Stimulated activated CD4-positive, alpha-beta T cell treated with anti-CD3 and anti-CD28 coated beads, Interleukin-4, amount 100 ng/mL, for 1 hour (primary cell): ENCODE data around the gene ADGRA1.

Experiments
- DNase-seq: peaks from one replicate; pipeline ENCODE4 v3.0.0-alpha.2; 2020

ADGRA1 gene

DNA sequence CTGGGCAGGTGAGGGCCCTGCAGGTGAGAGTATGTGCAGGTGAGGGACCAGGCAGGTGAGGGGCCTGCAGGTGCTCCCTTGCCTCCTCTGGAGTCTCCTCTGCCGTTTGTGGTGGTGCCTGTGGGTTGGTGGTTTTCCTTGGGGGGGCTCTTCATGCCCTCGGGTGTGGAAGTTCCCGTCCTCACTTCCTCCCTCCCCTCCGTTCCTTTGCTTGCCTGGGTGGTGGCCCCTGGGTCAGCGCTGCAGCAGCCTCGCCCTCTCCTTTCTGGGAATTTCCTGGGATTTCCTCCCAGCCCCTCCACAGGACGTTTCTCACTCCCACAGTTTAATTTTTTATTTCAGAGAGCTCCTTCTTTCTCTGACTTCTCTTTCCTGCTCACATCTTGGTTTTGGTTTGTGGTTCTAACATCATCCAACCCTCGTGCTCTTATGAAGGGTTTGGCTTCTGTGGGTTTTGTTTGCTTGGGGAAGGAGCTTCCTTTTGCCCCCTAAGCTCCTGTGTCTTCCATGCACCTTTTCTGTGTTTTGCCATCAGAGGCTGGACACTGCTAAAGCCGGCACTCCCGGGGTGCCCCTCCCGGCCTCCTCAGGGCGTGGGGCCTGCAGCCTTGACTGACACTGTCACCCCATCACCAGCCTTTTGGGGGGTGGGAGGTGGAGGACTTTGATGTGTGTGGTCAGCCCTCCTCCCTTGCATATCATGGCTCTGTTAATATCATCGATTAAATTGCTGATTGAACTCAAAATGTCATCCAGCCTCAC lies 29.2 kb upstream of the ADGRA1 start:
- DNase-seq: no peak

DNA sequence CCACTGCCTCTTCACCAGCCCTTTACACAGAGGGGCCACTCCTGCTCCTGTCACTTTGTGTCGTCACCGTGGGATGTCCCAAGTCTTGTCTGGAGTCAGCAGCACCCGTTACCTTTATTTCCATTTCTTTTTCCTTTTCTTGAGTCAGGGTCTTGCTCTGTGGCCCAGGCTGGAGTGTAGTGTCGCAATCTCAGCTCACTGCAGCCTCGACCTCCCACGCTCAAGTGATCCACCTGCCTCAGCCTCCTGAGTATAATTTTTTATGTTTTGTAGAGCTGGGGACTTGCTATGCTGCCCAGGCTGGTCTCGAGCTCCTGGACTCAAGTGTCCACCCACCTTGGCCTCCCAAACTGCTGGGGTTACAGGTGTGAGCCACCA lies 28.6 kb upstream of the ADGRA1 start:
- no peak for DNase-seq

DNA sequence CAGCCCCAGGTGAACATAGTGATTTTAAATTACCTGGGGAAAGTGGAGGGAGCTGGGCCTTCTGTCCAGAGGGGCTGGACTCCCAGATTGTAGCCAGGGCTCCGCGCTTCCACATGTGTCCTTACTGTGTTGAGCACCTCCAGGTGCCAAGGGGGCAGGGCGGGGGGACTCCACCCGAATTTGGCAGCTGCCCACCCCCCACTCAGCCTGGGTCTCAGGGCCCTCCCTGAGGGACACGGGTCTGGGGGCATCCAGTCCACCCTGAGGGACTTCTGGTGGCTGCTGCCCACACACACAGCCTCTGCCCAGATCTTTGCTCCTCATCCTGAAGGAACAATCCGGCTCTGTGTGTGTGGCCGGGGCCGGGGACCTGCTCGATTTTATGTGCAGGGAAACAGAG lies 28.2 kb upstream of the ADGRA1 start:
- no peak for DNase-seq

DNA sequence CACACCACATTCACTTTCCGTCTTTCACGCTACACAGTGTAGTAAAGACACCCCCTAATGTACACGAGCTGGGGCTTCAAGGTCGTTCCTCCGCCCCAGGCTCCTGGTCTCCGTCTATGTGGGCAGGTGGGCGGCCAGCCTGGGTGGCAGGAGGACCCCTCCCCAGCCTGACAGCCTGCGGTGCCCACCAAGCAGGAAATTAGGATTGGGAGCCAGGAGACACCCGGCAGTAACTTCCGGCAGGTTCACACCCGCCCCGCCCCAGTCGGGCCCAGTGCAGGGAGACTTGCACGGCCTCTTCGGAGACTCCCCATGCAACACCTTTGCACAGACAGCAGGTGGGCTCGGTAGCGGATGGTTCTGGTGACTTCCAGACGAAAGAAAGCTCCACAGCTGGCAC lies 27.7 kb upstream of the ADGRA1 start:
- DNase-seq: no peak

DNA sequence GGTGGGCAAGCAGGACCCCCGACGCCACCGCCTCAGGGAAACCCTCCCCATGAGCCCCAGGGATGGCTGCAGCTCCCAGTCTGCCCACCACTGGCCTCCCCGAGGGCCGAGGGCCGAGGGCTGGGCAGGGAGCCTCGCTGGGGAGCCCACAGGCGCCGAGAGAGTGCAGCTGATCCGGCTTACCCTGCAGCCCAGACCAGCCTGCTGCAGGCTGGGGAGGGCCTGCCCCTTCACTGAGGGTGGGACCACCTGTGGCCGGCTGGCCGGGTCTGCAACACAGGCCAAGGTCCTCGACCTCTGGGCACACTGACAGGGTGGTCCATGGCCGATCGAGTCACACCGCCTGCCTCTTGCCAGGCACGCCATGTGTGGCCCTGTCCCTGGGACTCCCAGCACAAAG lies 27.3 kb upstream of the ADGRA1 start:
- no peak for DNase-seq

DNA sequence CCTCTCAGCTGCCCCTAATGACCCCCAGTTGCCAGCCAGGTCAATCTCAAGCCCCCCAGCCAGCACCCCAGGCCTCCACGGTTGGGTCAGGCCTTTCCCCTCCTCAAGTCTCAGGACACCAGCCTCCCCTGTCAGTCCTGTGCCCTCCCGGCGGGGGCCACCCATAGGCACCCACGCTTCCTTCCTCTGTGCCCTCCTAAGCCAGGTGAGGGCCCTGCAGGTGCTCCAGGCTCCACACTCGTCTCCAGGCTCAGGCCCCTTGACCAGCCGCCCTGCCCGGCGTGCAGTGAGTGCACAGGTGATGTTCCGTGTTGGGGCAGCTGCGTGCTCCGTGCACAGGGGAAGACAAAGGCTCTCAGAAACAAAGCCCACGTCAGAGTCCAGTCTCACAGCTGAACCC lies 26.8 kb upstream of the ADGRA1 start:
- no peak for DNase-seq

DNA sequence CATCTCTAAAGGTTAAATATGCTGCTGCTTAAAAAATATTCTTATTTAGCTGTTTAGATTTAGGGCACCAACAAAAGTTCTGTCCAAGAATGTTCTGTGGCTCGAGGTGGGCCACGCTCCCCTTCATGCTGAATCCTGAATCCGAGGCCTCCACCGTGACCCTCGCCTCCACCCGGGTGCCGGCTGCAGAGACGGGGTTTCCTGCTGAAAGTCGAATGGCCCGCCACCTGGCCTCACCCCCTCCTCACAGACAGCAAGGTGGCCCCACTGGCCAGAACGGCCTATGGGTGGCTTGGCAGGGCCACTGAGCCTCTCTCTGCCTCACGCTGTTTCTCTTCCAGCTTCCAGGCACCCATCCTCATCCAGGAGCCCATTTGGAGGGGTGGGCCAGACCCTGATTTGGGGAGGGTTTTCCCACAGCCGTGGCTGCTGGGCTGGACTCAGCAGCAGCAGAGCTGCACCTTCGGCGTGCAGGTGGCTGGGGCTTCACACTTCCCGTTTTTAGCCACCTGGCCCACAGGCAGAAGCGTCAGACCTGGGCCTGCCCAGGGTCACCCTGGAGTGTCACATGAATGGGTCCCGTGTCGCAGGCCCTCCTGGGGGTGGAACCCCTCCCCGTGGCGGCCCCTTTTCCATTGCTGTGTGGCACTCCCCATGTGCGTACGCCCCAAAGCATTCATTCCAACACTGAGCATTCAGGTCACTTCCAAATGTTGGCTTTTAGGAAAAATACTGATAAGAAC lies 26.3 kb upstream of the ADGRA1 start:
- no peak for DNase-seq

DNA sequence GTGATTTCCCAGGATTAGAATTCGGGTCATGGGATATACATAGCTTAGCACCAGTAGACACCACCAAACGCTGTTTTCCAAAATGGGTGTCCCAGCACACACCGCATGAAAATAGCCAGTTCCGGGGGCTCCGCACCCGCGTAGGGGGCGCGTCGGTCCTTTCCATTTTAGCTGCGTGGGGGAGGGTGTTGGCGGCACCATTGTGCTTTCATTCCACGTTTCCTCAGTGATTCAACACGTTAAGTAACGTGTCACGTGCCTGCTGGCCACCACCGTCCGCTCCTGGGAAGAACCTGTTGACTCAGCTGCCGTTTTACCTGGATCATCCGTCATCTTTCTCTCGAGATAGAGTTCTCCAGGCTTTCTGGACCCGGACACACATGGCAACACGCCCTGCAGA lies 25.6 kb upstream of the ADGRA1 start:
- DNase-seq: no peak

DNA sequence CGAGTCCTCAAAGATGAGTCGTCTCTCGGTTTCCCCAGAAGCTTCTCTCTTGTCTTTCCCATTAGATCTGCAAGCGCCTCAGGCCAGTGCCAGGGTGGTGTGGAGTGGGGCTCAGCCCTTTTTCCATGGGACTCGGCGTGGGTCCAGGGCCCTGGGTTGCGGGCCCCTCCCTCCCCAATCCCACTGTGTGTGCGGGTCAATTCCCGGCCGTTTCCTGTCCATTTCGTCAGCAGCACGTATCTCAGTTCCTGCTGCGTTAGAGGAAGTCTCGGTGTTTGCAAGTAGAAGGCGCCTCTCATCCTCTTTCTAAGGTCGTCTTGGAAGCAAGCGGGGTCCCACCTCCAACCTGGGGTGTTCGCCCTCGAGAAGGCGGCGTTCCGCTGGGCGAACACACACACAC lies 25.1 kb upstream of the ADGRA1 start:
- no peak for DNase-seq

DNA sequence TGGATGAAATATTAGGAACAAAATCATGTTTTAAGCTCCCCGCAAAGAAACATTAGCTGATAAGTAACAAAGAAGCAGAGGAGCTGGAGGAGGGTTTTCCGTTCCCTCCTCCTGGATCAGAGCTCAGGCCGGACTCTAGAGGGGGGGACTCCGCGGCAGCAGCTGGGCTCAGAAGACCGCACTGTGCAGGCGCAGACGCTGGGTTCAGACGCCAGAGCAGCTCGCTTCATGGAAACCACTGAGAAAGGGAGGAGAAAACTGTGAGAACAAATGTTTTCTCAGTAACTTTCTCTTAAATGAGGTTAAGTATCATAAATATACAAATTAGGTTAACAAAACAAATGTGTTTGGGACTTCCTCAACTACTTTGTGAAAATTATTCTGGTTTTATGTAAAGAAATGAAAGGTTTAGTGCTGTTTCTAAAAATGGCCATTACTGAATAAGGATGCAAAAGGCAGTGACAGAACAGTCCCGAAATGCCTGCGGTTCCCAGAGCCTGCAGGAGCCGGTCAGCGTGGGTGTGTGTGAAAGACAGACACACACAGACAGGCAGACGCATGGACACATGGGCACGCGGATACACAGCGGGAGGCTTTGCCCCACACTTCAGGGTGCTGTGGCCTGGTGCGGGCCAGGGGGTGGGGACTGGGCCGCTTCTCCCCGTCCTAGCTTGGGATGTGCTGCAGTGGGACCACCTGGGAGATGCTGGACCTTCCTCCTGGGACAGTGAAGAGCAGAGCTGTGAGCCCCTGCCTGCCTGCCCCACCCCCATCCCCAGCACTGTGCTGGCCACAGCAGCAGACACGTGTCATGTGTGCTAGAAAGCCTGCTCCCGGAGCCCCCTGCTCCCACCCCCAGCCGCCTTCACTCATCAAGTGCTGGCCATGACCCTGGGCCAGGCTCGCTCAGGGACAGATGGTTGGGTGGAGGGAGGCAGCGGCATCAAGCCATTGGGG lies 20.3 kb upstream of the ADGRA1 start:
- no peak for DNase-seq

DNA sequence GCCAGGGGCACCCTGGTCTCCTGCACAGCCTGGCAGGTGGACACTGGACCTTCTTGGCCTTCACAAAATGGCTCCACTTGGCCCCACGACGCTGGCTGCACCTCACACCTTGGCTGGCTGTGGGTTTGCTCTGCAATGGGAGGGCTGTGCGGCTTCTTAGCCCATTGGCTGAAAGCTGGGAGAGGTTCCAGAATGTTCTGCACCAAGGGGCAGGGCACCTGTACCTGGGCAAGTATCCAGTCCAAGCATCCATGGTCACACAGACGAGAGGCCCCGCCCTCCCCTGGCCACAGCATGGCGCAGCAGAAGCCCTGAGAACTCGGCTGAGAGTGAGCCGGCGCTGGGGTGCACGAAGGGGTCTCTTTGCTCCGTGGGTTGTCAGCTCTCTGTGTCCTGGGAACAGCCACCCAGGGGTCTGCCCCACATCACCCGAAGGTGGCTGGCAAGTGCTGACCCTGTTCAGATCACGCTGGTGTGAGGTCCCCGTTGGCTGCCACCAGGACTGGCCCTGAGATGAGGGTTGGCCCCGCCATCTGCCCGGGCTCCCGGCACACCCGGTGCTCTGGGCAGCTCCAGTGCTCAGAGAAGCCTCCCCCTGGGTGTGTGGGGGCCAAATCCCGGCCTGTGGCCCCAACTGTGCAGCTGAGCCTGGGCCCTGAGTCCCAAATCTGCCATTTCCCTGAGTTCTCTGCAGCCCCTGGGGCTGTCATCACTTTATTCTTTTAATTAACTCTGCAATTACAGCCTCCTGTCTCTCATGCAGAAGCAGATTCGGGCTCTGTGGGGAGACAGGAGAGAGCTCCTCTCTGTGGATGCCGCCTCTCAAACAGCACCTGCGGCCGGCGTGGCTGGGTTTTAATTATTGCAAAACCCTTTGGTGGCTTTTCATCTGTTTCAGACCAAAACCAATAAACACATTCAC lies 19.4 kb upstream of the ADGRA1 start:
- no peak for DNase-seq

DNA sequence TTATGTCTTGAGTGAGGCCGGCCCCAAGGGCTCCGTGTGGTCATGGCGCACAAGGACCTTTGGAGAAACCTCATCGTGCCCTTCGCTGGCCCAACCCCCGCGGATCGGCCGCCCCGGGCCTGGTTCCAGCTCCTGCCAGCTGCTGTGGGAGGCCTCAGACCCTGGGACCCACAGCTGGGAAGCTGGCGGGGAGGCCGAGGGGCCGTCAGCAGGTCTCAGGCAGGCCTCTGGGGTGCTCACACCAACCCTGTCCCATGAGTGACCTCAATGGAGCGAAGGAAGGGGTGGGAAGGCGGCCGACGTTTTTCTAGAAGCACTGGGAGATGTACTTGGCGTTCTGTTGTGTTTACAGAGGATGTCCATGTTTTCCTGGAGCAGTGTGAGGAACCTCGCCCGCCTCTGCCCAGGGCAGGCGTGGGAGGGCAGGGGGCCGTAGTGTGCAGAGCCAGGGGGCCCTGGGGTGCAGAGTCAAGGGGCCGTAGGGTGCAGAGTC lies 18.6 kb upstream of the ADGRA1 start:
- no peak for DNase-seq

DNA sequence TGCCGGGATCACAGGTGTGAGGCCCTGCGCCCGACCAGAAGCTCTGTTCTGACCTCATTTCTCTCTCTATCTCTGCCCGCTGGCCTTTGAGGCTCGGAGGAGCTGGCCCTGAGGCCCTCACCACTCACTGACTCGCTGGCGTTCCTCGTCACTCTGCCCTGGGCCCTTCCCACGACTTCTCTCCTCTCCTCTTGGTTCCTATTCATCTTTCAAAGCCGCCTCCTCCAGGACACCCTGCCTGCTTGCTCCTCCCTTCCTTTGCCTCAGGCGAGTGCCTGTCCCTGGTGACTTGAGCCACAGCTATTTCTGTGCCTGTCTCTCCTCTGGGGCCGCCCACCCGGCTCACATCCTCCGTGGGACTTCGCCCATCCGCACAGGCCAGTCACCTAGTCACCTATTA lies 17.3 kb upstream of the ADGRA1 start:
- DNase-seq: no peak

DNA sequence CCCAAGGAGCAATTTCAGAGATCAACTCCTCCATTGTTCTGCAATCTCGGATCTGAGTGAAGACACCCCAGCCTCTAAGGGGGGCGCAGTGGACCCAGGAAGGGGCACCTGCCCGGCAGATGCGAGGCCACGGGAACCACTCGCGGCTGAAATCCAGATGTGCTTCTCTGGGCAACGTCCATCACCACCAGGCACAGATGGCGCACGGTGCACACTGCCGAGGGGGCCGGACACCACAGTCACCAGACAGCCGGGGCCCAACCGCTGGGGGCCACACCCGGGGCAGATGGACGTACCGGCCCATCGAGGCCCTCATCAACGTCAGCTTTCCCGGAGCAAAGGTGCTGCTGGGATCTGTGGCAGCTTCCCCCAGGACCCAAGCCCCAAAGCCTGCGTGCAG lies 16.9 kb upstream of the ADGRA1 start:
- no peak for DNase-seq

DNA sequence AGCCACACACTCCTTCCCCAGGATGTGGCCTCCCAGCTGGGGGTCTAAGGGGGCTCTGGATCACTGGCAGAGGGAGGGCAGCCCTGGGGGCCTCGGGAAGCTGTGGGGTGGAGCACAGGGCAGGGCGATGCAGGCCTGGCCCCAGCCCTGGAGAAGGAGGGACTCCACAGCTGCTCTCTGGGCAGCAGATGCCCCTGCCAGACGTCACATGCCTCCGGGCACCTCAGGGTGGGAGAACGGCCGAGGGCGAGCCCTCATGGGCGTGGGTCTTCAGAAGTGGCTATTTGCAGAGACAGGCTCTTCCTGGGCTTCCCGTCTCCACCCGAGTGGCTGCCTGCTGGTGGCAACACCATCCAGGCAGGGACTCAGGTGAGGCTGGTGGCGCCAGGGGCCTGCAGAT lies 16.0 kb upstream of the ADGRA1 start:
- no peak for DNase-seq

DNA sequence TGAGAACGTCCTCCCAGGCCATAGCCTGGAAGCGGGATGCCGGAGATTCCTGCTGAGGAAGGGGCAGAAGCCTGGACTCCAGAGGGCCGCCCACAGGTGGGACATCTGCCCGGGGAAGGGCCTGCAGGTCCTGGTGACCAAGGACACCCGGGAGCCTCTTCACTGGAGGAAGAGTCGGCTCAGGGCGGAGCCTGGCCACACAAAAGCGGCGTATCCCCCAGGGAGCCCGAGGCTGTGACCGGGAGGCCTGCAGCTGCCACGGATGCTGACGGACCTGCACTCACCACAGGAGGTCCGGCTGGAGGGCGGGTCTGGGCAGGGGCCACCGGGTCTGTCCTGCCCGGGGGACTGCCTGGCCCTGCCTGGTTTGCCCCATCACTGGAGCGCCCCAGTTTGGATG lies 15.5 kb upstream of the ADGRA1 start:
- no peak for DNase-seq

DNA sequence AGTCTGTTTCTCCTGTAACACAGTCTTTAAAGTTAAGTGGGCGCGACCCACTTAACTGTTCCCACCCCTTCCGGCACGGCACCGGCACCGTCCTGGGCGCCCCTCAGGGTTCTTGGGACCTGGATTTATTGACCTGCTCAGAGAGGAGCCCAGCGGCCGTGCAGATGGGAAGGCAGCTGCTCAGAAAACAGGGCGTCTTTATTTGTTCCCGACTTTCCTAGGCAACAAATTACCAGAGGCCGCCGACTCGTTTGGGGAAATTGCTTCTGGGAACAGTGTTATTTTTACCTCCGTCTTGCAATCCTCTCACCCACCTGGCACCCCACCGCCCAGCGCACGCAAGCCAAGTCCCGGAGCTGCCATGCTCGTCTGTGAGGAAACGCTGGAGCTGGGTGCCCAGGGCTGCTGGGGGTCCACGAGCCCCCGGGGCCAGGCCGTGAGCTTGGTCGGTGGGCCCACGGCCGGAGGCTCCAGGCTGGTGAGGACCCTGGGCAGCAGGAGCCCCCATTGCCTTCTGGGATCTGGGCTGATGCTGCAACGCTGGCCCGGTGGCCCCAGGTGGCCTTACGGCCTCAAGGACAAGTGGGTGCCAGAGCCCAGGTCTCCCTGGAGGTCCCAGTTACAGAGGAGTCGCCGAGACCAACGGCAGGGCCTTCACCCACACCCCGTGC lies 14.9 kb upstream of the ADGRA1 start:
- DNase-seq: no peak

DNA sequence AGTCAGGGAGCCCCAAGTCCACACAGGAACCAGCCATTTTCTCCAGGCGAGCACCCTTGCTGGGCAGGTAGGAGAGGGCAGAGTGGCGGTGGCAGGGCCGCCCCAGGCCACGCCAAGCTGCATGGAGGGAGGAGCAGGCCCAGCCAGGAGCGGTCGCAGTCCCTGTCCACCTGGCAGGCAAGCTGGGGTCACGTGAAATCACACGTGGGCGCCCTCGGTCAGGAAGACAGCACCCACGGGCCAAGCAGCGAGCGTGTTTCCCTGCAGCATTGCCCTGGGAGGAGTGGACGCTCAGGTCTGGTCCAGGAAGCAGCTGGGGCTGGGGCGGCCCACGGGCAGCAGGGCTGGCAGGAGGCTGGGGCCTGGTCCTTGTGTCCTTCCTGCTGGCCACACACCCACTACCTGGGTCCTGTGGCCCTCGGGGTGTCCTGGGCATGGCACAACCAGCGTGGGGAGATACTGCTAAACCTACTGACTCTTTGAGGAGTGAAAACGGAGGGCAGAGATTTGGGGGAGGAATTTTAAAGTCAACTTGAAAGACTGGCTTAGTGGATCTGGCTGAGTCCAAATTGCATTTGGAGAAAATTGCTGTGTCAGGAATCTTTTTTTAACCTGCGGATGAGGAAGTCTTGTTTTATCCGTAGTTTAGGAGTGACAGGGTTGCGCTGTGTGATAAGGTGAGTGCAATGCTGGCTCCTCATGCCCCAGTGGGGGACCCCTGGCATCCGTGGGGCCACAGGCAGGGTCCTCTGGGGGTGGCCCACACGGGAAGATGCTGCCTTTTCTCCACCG lies 12.2 kb upstream of the ADGRA1 start:
- no peak for DNase-seq

DNA sequence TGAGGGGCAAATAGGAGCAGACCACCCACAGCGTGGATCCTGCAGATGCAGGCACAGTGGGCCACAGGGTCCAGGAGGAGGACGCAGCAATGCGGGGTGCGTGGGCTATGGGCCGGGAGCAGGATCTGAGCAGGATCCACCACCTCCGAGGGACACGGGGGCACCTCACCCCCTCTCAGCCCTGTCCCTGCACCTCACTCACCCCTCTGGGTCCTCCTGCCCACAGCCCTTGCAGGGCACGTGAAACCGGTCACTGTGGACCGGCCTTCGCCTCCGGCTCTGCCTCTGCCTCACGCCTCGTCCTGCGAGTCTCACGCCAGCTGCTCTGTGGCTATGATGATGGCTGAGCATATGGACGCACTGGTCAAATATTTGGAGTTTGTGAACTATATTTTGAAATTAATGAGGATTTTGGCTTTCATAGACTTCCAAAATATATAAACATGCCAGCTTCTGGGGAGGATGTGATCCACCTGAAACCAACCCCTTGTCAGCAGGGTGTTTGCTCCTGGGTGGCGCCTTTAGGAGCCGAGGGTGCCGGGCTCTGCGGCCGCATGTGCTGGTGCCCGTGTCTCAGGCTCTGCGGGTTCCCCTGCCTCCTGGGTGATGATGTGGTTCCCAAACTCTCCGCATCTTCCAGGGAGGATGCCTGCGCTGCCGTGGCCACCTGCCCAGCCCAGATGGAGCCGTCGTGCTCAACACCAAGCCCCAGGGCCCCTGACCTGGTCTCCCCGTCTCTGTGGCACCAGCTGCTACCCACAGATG lies 11.3 kb upstream of the ADGRA1 start:
- DNase-seq: no peak
